ENCODE measurements around the gene EML3. TPM values are rescaled to one million over a fixed set of nuclear protein-coding genes. Genes with fewer than 3 reads are reported as not detected.
"Not testable (repeated sequence)": the region's sequence is repeated elsewhere in the genome, so short reads cannot be mapped to it uniquely, and the experiment has no call there.

EML3 gene
- total and polyA plus RNA-seq, 4 donors, result 10.5 to 46.3 (median 30.3) TPM

DNA sequence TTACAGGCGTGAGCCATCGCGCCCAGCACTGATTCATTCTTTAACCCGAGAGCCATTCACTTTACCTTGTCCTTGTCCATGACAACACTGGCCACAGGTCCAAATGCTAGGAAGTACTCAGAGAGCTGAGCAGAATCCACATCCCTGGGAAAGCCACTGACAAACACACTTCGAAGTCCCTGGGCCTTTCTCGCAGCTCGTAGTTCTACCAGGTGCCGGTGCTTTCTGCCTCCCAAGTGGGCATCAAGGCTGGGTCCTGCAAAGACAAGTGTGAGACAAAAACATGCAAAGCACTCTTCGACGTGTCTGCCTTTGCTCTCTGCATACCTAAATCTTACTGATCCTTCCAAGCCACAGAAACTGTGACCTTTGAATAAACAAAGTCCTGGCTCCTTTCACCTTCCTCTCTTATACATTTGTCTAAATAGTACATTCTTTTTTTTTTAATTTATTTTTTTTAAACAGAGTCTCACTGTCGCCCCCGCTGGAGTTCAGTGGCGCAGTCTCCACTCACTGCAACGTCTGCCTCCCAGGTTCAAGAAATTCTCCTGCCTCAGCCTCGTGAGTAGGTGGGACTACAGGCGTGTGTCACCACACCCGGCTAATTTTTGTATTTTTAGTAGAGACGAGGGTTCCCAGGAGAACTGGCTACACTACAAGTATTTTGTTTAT is 23.5 kb downstream of the EML3 start:
- no peak overlapping the region for H3K4me3 ChIP-seq (ENCODE audit: low read depth, low read length)
- H3K4me1 ChIP-seq (ENCODE audit: control insufficient read depth, insufficient read depth, low read length), result peaks cover 32% of the 10 kb centered on the region
- no peaks in the 10 kb centered on the region for H3K27me3 ChIP-seq (ENCODE audit: control insufficient read depth, insufficient read depth, low read length)
- no peak overlapping the region for H3K27ac ChIP-seq (ENCODE audit: low read depth, low read length)
- H3K9me3 ChIP-seq (ENCODE audit: control insufficient read depth, insufficient read depth, low read length), result no peaks in the 10 kb centered on the region
- WGBS (ENCODE audit: insufficient coverage), result 82% methylated on average over 14 of the region's 18 CpGs
- H3K36me3 ChIP-seq (ENCODE audit: control insufficient read depth, insufficient read depth, low read length), result peaks cover 53% of the 10 kb centered on the region
- peak in 1 of 6 donors; percentile 14 for DNase-seq (ENCODE audit: low read depth in 4 of 6, low spot score in 6 of 6)

DNA sequence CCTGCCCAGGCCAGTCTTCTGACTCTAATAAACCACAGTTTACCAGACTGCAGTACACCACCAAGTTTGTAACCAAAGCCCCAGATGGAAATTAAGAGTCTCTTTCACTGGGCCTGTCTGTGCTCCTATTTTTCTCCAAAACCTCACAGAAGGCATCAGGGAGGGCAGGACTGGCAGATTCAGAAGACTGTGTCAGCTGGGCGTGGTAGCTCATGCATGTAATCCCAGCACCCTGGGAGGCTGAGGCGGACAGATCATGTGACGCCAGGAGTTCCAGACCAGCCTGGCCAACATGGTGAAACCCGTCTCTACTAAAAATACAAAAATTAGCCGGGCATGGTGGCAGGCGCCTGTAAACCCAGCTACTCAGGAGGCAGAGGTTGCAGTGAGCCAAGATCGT is 27.2 kb downstream of the EML3 start:
- H3K27me3 ChIP-seq (ENCODE audit: control insufficient read depth, insufficient read depth, low read length); DNase-seq (ENCODE audit: low read depth in 4 of 6, low spot score in 6 of 6); H3K9me3 ChIP-seq (ENCODE audit: control insufficient read depth, insufficient read depth, low read length); H3K4me1 ChIP-seq (ENCODE audit: control insufficient read depth, insufficient read depth, low read length); H3K4me3 ChIP-seq (ENCODE audit: low read depth, low read length); H3K27ac ChIP-seq (ENCODE audit: low read depth, low read length): not testable (repeated sequence)
- WGBS (ENCODE audit: insufficient coverage), result 100% methylated on average over 4 of the region's 7 CpGs
- H3K36me3 ChIP-seq (ENCODE audit: control insufficient read depth, insufficient read depth, low read length), result peaks cover 67% of the 10 kb centered on the region

DNA sequence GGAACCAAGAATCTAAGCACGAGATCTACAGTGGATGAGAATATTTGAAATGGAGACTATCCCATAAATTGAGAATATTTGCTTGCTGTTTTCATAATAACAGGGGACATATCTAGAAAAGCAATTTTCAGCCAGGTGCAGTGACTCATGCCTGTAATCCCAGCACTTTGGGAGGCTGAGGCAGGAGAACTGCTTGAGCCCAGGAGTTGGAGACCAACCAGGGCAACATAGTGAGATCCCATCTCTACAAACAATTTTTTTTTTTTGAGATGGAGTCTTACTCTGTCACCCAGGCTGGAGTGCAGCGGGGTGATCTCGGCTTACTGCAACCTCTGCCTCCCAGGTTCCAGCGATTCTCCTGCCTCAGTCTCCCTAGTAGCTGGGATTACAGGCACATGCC is 30.8 kb downstream of the EML3 start:
- H3K4me3 ChIP-seq (ENCODE audit: low read depth, low read length); H3K9me3 ChIP-seq (ENCODE audit: control insufficient read depth, insufficient read depth, low read length); H3K27ac ChIP-seq (ENCODE audit: low read depth, low read length); H3K4me1 ChIP-seq (ENCODE audit: control insufficient read depth, insufficient read depth, low read length); H3K27me3 ChIP-seq (ENCODE audit: control insufficient read depth, insufficient read depth, low read length); DNase-seq (ENCODE audit: low read depth in 4 of 6, low spot score in 6 of 6): not testable (repeated sequence)
- peaks cover 82% of the 10 kb centered on the region for H3K36me3 ChIP-seq (ENCODE audit: control insufficient read depth, insufficient read depth, low read length)
- 100% methylated on average over 3 of the region's 4 CpGs for WGBS (ENCODE audit: insufficient coverage)

DNA sequence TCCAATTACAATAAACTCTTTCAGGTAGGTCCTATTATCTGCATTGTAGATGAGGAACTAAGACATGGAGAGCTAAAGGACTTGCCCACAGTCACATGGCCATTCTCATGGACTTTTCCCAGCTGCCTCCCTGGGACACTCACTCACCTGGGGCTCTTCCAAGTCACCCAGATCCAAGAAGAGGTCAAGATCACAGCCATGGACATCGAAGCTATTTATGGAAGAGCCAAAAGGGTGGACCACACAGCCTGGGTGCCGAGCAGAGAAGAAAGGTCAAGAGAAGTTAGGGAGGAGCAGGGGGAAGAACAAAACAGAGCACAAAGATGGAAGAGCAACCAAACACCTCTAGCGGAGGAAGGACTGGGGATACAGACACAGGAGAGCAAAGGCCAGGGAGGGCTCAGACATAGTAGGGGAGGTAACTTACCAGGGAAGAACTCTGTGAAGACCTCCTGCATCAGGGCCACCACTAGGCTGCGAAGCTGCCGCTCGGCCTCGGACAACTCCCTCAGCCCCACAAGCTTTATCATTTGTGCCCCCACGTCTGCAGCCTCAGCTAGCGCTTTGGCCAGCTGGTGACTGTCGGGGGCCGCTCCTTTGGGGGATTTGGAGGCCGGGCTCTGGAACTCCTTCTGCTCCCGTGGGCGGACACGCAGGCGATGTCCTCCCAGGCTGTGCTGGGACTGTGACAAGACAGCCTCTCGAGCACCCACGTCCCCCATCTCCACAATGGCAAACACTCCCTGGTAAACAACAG is 31.4 kb downstream of the EML3 start:
- 97% methylated on average over 11 of the region's 18 CpGs for WGBS (ENCODE audit: insufficient coverage)
- DNase-seq (ENCODE audit: low read depth in 4 of 6, low spot score in 6 of 6), result no peak
- H3K27ac ChIP-seq (ENCODE audit: low read depth, low read length), result no peak overlapping the region
- H3K27me3 ChIP-seq (ENCODE audit: control insufficient read depth, insufficient read depth, low read length), result no peaks in the 10 kb centered on the region
- H3K4me3 ChIP-seq (ENCODE audit: low read depth, low read length), result no peak overlapping the region
- peaks cover 82% of the 10 kb centered on the region for H3K36me3 ChIP-seq (ENCODE audit: control insufficient read depth, insufficient read depth, low read length)
- no peaks in the 10 kb centered on the region for H3K9me3 ChIP-seq (ENCODE audit: control insufficient read depth, insufficient read depth, low read length)
- H3K4me1 ChIP-seq (ENCODE audit: control insufficient read depth, insufficient read depth, low read length), result no peaks in the 10 kb centered on the region

DNA sequence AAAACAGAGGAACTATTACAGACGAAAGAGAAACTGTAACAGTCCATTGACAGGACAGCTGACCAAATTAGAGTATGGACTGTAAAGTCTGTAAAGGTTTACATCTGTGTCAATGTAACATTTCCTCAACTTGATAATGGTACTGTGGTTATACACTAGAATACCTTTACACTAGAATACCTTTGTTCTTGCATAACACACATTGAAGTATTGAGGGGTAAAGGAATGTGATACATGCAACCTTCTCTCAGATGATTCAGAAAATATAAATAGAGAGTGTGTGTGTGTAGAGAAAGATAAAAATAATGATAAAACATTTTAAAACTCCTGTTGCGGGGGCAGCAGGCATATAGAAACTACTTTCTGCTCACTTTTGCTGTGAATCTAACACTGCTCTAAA is 33.3 kb downstream of the EML3 start:
- H3K9me3 ChIP-seq (ENCODE audit: control insufficient read depth, insufficient read depth, low read length), result no peaks in the 10 kb centered on the region
- no peak for DNase-seq (ENCODE audit: low read depth in 4 of 6, low spot score in 6 of 6)
- no peaks in the 10 kb centered on the region for H3K27me3 ChIP-seq (ENCODE audit: control insufficient read depth, insufficient read depth, low read length)
- no peak overlapping the region for H3K4me3 ChIP-seq (ENCODE audit: low read depth, low read length)
- H3K36me3 ChIP-seq (ENCODE audit: control insufficient read depth, insufficient read depth, low read length), result peaks cover 80% of the 10 kb centered on the region
- no peak overlapping the region for H3K27ac ChIP-seq (ENCODE audit: low read depth, low read length)
- H3K4me1 ChIP-seq (ENCODE audit: control insufficient read depth, insufficient read depth, low read length), result peaks cover 17% of the 10 kb centered on the region
- WGBS (ENCODE audit: insufficient coverage), result 100% methylated on average over 1 of the region's 2 CpGs

DNA sequence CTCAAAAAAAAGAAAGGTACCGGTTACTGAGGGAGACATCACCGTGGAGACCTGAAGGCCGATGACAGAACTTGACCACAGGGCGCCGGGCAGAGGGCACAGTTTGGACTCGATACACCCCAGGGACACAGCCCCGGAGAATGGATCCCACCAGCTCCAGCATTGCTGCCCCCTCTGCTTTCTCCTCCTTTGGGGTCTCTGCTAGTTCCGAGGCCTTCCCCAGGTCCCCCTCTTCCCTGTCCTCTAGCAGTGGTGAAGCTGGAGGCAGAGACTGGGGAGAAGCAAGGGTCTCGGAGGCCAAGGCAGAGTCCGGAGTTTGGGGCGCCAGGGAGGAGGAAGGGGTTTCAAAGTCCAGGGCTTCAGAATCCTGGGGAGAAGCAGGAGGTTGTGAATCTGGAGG is 34.0 kb downstream of the EML3 start:
- Histone ChIP-seq H3K27me3 (ENCODE audit: control insufficient read depth, insufficient read depth, low read length) (no peaks in the 10 kb centered on the region), H3K36me3 (ENCODE audit: control insufficient read depth, insufficient read depth, low read length) (peaks cover 77% of the 10 kb centered on the region), H3K27ac (ENCODE audit: low read depth, low read length) (no peak overlapping the region), H3K4me1 (ENCODE audit: control insufficient read depth, insufficient read depth, low read length) (peaks cover 19% of the 10 kb centered on the region), H3K9me3 (ENCODE audit: control insufficient read depth, insufficient read depth, low read length) (no peaks in the 10 kb centered on the region), H3K4me3 (ENCODE audit: low read depth, low read length) (no peak overlapping the region)
- 94% methylated on average over 10 of the region's 11 CpGs for WGBS (ENCODE audit: insufficient coverage)
- DNase-seq (ENCODE audit: low read depth in 4 of 6, low spot score in 6 of 6), result no peak

DNA sequence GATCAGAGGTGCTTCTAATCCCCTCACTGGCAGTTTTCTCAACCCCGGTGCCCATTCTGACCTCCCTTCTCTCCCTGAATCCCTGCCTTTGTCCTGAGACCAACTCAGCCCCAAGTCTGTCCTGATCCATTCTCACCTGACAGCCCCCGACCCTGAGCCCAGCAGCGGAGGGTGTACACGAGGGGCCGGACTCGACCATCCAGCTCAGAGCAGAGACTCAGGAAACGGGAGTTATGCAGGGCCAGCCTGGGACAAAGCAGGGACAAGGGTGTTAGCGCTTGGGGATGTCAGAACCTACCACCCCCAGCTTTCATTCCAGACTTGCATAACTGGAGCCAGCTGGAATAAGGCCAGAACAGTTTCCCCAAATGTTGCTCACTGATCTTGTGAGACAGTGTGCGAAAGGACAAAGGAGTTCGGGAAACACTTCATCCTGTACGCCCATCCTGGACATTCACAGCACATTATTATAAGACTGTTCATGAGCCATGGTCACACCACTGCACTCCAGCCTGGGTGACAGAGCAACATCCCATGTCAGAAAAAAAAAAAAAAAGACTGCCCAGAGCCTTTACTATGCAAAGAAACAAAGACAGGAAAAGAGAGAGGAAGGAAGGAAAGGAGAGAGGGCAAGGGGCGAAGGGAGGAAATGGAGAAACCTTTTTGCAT is 35.4 kb downstream of the EML3 start:
- H3K27me3 ChIP-seq (ENCODE audit: control insufficient read depth, insufficient read depth, low read length), result no peaks in the 10 kb centered on the region
- no peak overlapping the region for H3K4me3 ChIP-seq (ENCODE audit: low read depth, low read length)
- DNase-seq (ENCODE audit: low read depth in 4 of 6, low spot score in 6 of 6), result no peak
- WGBS (ENCODE audit: insufficient coverage), result 81% methylated on average over 11 of the region's 12 CpGs
- H3K36me3 ChIP-seq (ENCODE audit: control insufficient read depth, insufficient read depth, low read length), result peaks cover 74% of the 10 kb centered on the region
- peak overlapping the region; percentile 37 for H3K27ac ChIP-seq (ENCODE audit: low read depth, low read length)
- peaks cover 23% of the 10 kb centered on the region for H3K4me1 ChIP-seq (ENCODE audit: control insufficient read depth, insufficient read depth, low read length)
- no peaks in the 10 kb centered on the region for H3K9me3 ChIP-seq (ENCODE audit: control insufficient read depth, insufficient read depth, low read length)

DNA sequence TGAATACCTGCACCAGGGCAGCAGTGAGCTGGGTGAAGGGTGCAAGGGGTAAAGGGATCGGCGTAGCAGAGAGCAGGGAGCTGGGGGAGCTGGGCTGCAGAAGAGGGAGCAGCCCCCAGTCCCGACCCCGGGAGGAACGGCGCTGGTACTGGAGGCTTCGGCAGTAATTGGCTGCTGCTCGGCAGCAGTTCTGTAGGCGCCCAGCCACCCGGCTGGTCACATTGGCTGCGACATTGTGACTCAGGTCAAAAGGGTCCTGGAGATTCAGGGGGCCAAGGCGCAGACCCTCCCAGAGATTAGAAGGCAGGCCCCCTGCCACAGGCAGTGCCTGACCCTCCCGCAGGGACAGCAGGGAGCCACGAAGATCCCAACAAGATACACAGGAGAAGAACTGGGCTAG is 36.7 kb downstream of the EML3 start:
- WGBS (ENCODE audit: insufficient coverage), result 93% methylated on average over 13 of the region's 14 CpGs
- DNase-seq (ENCODE audit: low read depth in 4 of 6, low spot score in 6 of 6), result no peak
- no peak overlapping the region for H3K4me3 ChIP-seq (ENCODE audit: low read depth, low read length)
- H3K4me1 ChIP-seq (ENCODE audit: control insufficient read depth, insufficient read depth, low read length), result peaks cover 23% of the 10 kb centered on the region
- H3K27ac ChIP-seq (ENCODE audit: low read depth, low read length), result no peak overlapping the region
- no peaks in the 10 kb centered on the region for H3K27me3 ChIP-seq (ENCODE audit: control insufficient read depth, insufficient read depth, low read length)
- peaks cover 71% of the 10 kb centered on the region for H3K36me3 ChIP-seq (ENCODE audit: control insufficient read depth, insufficient read depth, low read length)
- no peaks in the 10 kb centered on the region for H3K9me3 ChIP-seq (ENCODE audit: control insufficient read depth, insufficient read depth, low read length)

DNA sequence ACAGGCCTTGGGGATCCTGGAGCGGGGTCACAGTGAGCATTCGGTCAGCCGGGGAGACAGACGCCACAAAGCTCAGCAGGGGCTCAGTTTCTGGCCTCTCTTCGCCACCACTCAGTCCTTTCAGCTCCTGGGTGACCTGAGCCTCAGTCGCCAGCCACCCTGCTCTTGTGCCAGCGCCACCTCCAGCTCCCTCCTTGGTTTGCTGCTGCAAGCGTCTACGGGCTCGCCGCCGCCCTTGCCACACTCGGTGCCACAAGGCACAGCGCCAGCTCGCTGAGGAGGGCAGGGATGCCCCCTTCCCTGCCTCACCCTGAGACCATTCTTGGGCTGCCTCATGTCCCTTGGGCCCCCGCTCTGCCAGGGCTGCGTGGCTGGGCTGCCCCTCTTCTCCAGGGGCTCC is 37.4 kb downstream of the EML3 start:
- Histone ChIP-seq H3K27me3 (ENCODE audit: control insufficient read depth, insufficient read depth, low read length) (no peaks in the 10 kb centered on the region), H3K4me3 (ENCODE audit: low read depth, low read length) (peak overlapping the region; percentile 93), H3K4me1 (ENCODE audit: control insufficient read depth, insufficient read depth, low read length) (peaks cover 23% of the 10 kb centered on the region), H3K36me3 (ENCODE audit: control insufficient read depth, insufficient read depth, low read length) (peaks cover 73% of the 10 kb centered on the region), H3K9me3 (ENCODE audit: control insufficient read depth, insufficient read depth, low read length) (no peaks in the 10 kb centered on the region), H3K27ac (ENCODE audit: low read depth, low read length) (peak overlapping the region; percentile 97)
- 70% methylated on average over 17 of the region's 17 CpGs for WGBS (ENCODE audit: insufficient coverage)
- DNase-seq (ENCODE audit: low read depth in 4 of 6, low spot score in 6 of 6), result no peak

All from spinal cord (tissue), 10 donors.